ENCODE results near the gene PCDHGA3.
A peak's percentile ranks its signal among the peaks of the same experiment; 100 is the strongest.
"Not testable (repeated sequence)": the region's sequence is repeated elsewhere in the genome, so short reads cannot be mapped to it uniquely, and the experiment has no call there.

The PCDHGA3 gene

GRCh38 chr5:141349917-141350619, 6.4 kb downstream of the PCDHGA3 start, which contains the start of gene PCDHGB1:
PCDHGB1 (plus strand) TSS chr5:141350099; CDS start chr5:141350261, 162 bp downstream.
- peak in 2 of 6 experiments; percentile 17 to 18 for DNase-seq

- DNase-seq: no peak
Observed at GRCh38 chr5:141351591-141351990, 8.0 kb downstream of the PCDHGA3 start.

GRCh38 chr5:141354900-141355469, 11.4 kb downstream of the PCDHGA3 start, which contains the start of gene PCDHGA4:
PCDHGA4 (plus strand) TSS chr5:141355021; CDS start chr5:141355108, 87 bp downstream.
- DNase-seq: no peak

GRCh38 chr5:141355641-141356040, 12.0 kb downstream of the PCDHGA3 start:
- no peak for DNase-seq

GRCh38 chr5:141356133-141356532, 12.5 kb downstream of the PCDHGA3 start:
- no peak for DNase-seq

GRCh38 chr5:141356950-141357349, 13.3 kb downstream of the PCDHGA3 start:
- DNase-seq: no peak

GRCh38 chr5:141359790-141360426, 16.3 kb downstream of the PCDHGA3 start, which contains the start of gene PCDHGB2:
PCDHGB2 (plus strand) TSS chr5:141359994; CDS start chr5:141360136, 142 bp downstream.
- DNase-seq: no peak

GRCh38 chr5:141360685-141361084, 17.1 kb downstream of the PCDHGA3 start:
- DNase-seq: no peak

- no peak for DNase-seq
Observed at GRCh38 chr5:141362719-141363118, 19.1 kb downstream of the PCDHGA3 start.

- DNase-seq: no peak
Observed at GRCh38 chr5:141363952-141364660, 20.5 kb downstream of the PCDHGA3 start, which contains the start of gene PCDHGA5. PCDHGA5 (plus strand) TSS chr5:141364162; CDS start chr5:141364331, 169 bp downstream.

GRCh38 chr5:141366016-141366896, 22.6 kb downstream of the PCDHGA3 start:
- no peak for DNase-seq

GRCh38 chr5:141369994-141370848, 26.6 kb downstream of the PCDHGA3 start, which contains the start of gene PCDHGB3:
PCDHGB3 (plus strand) TSS chr5:141370242; CDS start chr5:141370395, 153 bp downstream.
- DNase-seq: peak in 3 of 6 experiments; percentile 15 to 31 (median 21)

GRCh38 chr5:141371572-141372475, 28.2 kb downstream of the PCDHGA3 start:
- DNase-seq: no peak

- DNase-seq: no peak
Observed at GRCh38 chr5:141373673-141374317, 30.2 kb downstream of the PCDHGA3 start, which contains the start of gene PCDHGA6. PCDHGA6 (plus strand) TSS chr5:141373891; CDS start chr5:141374084, 193 bp downstream.

GRCh38 chr5:141374627-141375026, 31.0 kb downstream of the PCDHGA3 start:
- no peak for DNase-seq

- DNase-seq: not testable (repeated sequence)
Observed at GRCh38 chr5:141375444-141376155, 32.0 kb downstream of the PCDHGA3 start.

GRCh38 chr5:141382469-141383294, 39.1 kb downstream of the PCDHGA3 start, which contains the start of gene PCDHGA7:
PCDHGA7 (plus strand) TSS chr5:141382742; CDS start chr5:141382900, 158 bp downstream.
- no peak for DNase-seq

Measured in stimulated activated naive CD4-positive, alpha-beta T cell (primary cell).